Measurements from ENCODE around the gene ADK. TPM values are rescaled to one million over a fixed set of nuclear protein-coding genes. Genes with fewer than 3 reads are reported as not detected.

The ADK gene
- total RNA-seq, 1 donor from 2014 or later, result 62.0 TPM

DNA sequence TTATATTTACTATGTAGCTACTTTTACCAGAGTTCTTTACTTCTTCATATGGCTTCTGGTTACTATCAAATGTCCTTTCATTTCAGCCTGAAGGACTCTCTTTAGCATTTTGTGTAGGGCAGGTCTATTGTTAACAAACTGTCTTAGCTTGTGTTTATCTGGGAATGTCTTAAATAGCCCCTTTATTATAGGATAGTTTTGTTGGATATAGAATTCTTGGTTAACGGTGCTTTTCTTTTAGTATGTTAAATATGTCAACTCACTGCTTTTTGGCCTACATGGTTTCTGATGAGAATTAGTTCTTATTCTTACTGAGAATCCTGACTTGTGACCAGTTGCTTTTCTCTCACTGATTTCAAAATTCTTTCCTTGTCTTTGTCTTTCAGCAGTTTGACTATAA lies 169.0 kb downstream of the ADK start:
- Histone ChIP-seq H4K20me1 (ENCODE audit: insufficient read depth, low read length) (no peaks in the 10 kb centered on the region), H3K27me3 (ENCODE audit: insufficient read depth, low read length) (no peaks in the 10 kb centered on the region), H3K79me2 (ENCODE audit: insufficient read depth, low read length) (peaks cover 3% of the 10 kb centered on the region), H3K4me3 (ENCODE audit: insufficient read depth, low read depth, low read length) (no peak overlapping the region), H3K36me3 (ENCODE audit: insufficient read depth, low read length) (no peaks in the 10 kb centered on the region), H3K9ac (ENCODE audit: low read length) (no peak overlapping the region), H3K4me1 (ENCODE audit: insufficient read depth, low read length) (no peaks in the 10 kb centered on the region), H3K27ac (ENCODE audit: low read depth, low read length) (no peak overlapping the region), H3K9me3 (ENCODE audit: insufficient read depth, low read depth, low read length) (no peaks in the 10 kb centered on the region), H3K4me2 (ENCODE audit: low read length) (no peak overlapping the region), H2AFZ (ENCODE audit: low read depth, low read length) (no peak overlapping the region)
- Mint-ChIP-seq H3K9me3 (ENCODE audit: unreplicated experiment) (no peaks in the 10 kb centered on the region), H3K27ac (ENCODE audit: unreplicated experiment) (no peak overlapping the region), H3K4me3 (ENCODE audit: unreplicated experiment) (no peak overlapping the region), H3K4me1 (ENCODE audit: low read depth, unreplicated experiment) (peaks cover 2% of the 10 kb centered on the region), H3K36me3 (ENCODE audit: low read depth, unreplicated experiment) (peaks cover 12% of the 10 kb centered on the region), H3K27me3 (ENCODE audit: low read depth, unreplicated experiment) (no peaks in the 10 kb centered on the region)
- FAIRE-seq, result no peak
- no peak for DNase-seq (ENCODE audit: low read depth)
- TF ChIP-seq, protein P1, sequence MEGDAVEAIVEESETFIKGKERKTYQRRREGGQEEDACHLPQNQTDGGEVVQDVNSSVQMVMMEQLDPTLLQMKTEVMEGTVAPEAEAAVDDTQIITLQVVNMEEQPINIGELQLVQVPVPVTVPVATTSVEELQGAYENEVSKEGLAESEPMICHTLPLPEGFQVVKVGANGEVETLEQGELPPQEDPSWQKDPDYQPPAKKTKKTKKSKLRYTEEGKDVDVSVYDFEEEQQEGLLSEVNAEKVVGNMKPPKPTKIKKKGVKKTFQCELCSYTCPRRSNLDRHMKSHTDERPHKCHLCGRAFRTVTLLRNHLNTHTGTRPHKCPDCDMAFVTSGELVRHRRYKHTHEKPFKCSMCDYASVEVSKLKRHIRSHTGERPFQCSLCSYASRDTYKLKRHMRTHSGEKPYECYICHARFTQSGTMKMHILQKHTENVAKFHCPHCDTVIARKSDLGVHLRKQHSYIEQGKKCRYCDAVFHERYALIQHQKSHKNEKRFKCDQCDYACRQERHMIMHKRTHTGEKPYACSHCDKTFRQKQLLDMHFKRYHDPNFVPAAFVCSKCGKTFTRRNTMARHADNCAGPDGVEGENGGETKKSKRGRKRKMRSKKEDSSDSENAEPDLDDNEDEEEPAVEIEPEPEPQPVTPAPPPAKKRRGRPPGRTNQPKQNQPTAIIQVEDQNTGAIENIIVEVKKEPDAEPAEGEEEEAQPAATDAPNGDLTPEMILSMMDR (IDR thresholded peaks at IDR 0.05; ENCODE audit: insufficient read depth, low read depth, low read length), result no peak
- no peak for TF ChIP-seq EZH2 (IDR thresholded peaks at IDR 0.05; ENCODE audit: insufficient read depth, low read length)

DNA sequence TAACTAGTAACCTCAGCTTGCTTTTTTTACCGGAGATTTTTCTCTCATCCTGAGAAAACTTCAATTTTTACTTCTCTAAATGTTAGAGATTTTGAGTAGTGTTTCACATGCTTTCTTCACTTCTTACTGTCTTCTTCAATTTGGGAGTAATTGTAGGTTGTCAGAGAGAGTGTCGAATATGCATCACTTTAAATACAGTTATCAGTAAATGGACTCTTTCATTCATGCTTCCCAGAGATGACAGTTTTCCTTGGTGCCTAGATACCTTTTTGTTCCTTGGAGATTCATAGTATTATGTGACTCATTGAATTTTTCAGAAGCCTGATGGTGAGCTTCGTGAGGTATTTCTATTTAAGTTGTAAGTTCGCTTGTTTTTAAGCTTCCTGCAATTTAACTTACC lies 169.7 kb downstream of the ADK start:
- H3K79me2 ChIP-seq (ENCODE audit: insufficient read depth, low read length), result peaks cover 5% of the 10 kb centered on the region
- Mint-ChIP-seq H3K27me3 (ENCODE audit: low read depth, unreplicated experiment) (no peaks in the 10 kb centered on the region), H3K4me3 (ENCODE audit: unreplicated experiment) (no peak overlapping the region), H3K4me1 (ENCODE audit: low read depth, unreplicated experiment) (peaks cover 2% of the 10 kb centered on the region), H3K9me3 (ENCODE audit: unreplicated experiment) (no peaks in the 10 kb centered on the region), H3K27ac (ENCODE audit: unreplicated experiment) (peak overlapping the region; percentile 41), H3K36me3 (ENCODE audit: low read depth, unreplicated experiment) (peaks cover 12% of the 10 kb centered on the region)
- no peaks in the 10 kb centered on the region for H4K20me1 ChIP-seq (ENCODE audit: insufficient read depth, low read length)
- FAIRE-seq, result no peak
- H2AFZ ChIP-seq (ENCODE audit: low read depth, low read length), result no peak overlapping the region
- H3K36me3 ChIP-seq (ENCODE audit: insufficient read depth, low read length), result no peaks in the 10 kb centered on the region
- no peaks in the 10 kb centered on the region for H3K4me1 ChIP-seq (ENCODE audit: insufficient read depth, low read length)
- no peak overlapping the region for H3K4me2 ChIP-seq (ENCODE audit: low read length)
- no peak for TF ChIP-seq EZH2 (IDR thresholded peaks at IDR 0.05; ENCODE audit: insufficient read depth, low read length)
- TF ChIP-seq, protein P1 (IDR thresholded peaks at IDR 0.05; ENCODE audit: insufficient read depth, low read depth, low read length), result no peak
- no peaks in the 10 kb centered on the region for H3K27me3 ChIP-seq (ENCODE audit: insufficient read depth, low read length)
- H3K9me3 ChIP-seq (ENCODE audit: insufficient read depth, low read depth, low read length), result no peaks in the 10 kb centered on the region
- H3K4me3 ChIP-seq (ENCODE audit: insufficient read depth, low read depth, low read length), result no peak overlapping the region
- H3K27ac ChIP-seq (ENCODE audit: low read depth, low read length), result no peak overlapping the region
- no peak for DNase-seq (ENCODE audit: low read depth)
- no peak overlapping the region for H3K9ac ChIP-seq (ENCODE audit: low read length)

DNA sequence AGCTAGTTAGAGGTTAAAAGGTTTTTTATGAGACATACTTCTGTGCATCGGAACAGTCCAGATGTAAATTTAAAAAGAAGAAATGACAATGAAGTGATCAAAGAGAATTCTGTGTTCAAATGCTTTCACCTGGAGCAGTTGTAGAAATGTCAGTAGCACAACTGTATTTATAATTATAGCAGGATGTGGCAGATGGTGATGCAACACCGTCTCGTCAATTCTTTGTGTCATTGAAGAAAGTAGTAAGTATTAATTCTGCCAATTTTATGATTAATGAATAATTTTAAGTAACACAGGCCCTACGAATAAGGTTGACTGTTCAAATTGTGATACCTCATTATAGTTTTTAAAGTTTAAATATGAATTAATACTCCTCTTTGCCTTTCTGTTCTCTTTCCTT lies 171.1 kb downstream of the ADK start:
- H3K9me3 ChIP-seq (ENCODE audit: insufficient read depth, low read depth, low read length), result no peaks in the 10 kb centered on the region
- H3K36me3 Mint-ChIP-seq (ENCODE audit: low read depth, unreplicated experiment), result peaks cover 14% of the 10 kb centered on the region
- no peak overlapping the region for H3K4me2 ChIP-seq (ENCODE audit: low read length)
- no peak for FAIRE-seq
- H3K4me1 ChIP-seq (ENCODE audit: insufficient read depth, low read length), result no peaks in the 10 kb centered on the region
- no peaks in the 10 kb centered on the region for H3K27me3 Mint-ChIP-seq (ENCODE audit: low read depth, unreplicated experiment)
- H3K79me2 ChIP-seq (ENCODE audit: insufficient read depth, low read length), result peaks cover 7% of the 10 kb centered on the region
- no peak overlapping the region for H2AFZ ChIP-seq (ENCODE audit: low read depth, low read length)
- no peaks in the 10 kb centered on the region for H3K36me3 ChIP-seq (ENCODE audit: insufficient read depth, low read length)
- no peaks in the 10 kb centered on the region for H3K9me3 Mint-ChIP-seq (ENCODE audit: unreplicated experiment)
- DNase-seq (ENCODE audit: low read depth), result no peak
- H3K27me3 ChIP-seq (ENCODE audit: insufficient read depth, low read length), result no peaks in the 10 kb centered on the region
- no peak overlapping the region for H3K27ac ChIP-seq (ENCODE audit: low read depth, low read length)
- no peaks in the 10 kb centered on the region for H4K20me1 ChIP-seq (ENCODE audit: insufficient read depth, low read length)
- H3K9ac ChIP-seq (ENCODE audit: low read length), result no peak overlapping the region
- no peak overlapping the region for H3K27ac Mint-ChIP-seq (ENCODE audit: unreplicated experiment)
- no peak overlapping the region for H3K4me3 ChIP-seq (ENCODE audit: insufficient read depth, low read depth, low read length)
- peaks cover 2% of the 10 kb centered on the region for H3K4me1 Mint-ChIP-seq (ENCODE audit: low read depth, unreplicated experiment)
- no peak overlapping the region for H3K4me3 Mint-ChIP-seq (ENCODE audit: unreplicated experiment)
- TF ChIP-seq EZH2 (IDR thresholded peaks at IDR 0.05; ENCODE audit: insufficient read depth, low read length), result no peak
- TF ChIP-seq, protein P1 (IDR thresholded peaks at IDR 0.05; ENCODE audit: insufficient read depth, low read depth, low read length), result no peak
